ENCODE measurements around the gene GPRIN2.

Gene GPRIN2

GRCh38 chr10:46559231-46559671, 2.8 kb upstream of the GPRIN2 start:
- ChIA-PET POLR2A (no interaction called here), CTCF (interaction anchor here (1.3 to 4.0 kb wide), 2 partner anchors 14 to 19 kb away, joined by 3 to 21 read pairs; no protein-coding TSS in a partner anchor)
- no peak for TF ChIP-seq CTCF (IDR thresholded peaks at IDR 0.05; ENCODE audit: control extremely low read depth, extremely low read depth, low read depth, missing control alignments)
- no peak for DNase-seq (ENCODE audit: extremely low spot score)

- no peak for TF ChIP-seq CTCF (IDR thresholded peaks at IDR 0.05; ENCODE audit: control extremely low read depth, extremely low read depth, low read depth, missing control alignments)
- POLR2A ChIA-PET = no interaction called here
- CTCF ChIA-PET = interaction anchor here (1.3 to 4.0 kb wide), 2 partner anchors 14 to 18 kb away, joined by 3 to 21 read pairs; no protein-coding TSS in a partner anchor
- DNase-seq (ENCODE audit: extremely low spot score) = no peak
Measured at GRCh38 chr10:46558392-46559185, 2.1 kb upstream of the GPRIN2 start.

GRCh38 chr10:46558122-46558391, 1.6 kb upstream of the GPRIN2 start:
- CTCF ChIA-PET = interaction anchor here (1.3 to 4.0 kb wide), 2 partner anchors 13 to 17 kb away, joined by 3 to 21 read pairs; no protein-coding TSS in a partner anchor
- no peak for TF ChIP-seq CTCF (IDR thresholded peaks at IDR 0.05; ENCODE audit: control extremely low read depth, extremely low read depth, low read depth, missing control alignments)
- POLR2A ChIA-PET = no interaction called here
- no peak for DNase-seq (ENCODE audit: extremely low spot score)

GRCh38 chr10:46557319-46558121, 1.1 kb upstream of the GPRIN2 start:
- no peak for TF ChIP-seq CTCF (IDR thresholded peaks at IDR 0.05; ENCODE audit: control extremely low read depth, extremely low read depth, low read depth, missing control alignments)
- POLR2A ChIA-PET = no interaction called here
- CTCF ChIA-PET = interaction anchor here (1.3 to 4.0 kb wide), 2 partner anchors 12 to 17 kb away, joined by 3 to 21 read pairs; no protein-coding TSS in a partner anchor
- no peak for DNase-seq (ENCODE audit: extremely low spot score)

GRCh38 chr10:46555713-46556514, 544 bp downstream of the GPRIN2 start:
- ChIA-PET POLR2A (no interaction called here), CTCF (no interaction called here)
- DNase-seq (ENCODE audit: extremely low spot score) = no peak
- no peak for TF ChIP-seq CTCF (IDR thresholded peaks at IDR 0.05; ENCODE audit: control extremely low read depth, extremely low read depth, low read depth, missing control alignments)

GRCh38 chr10:46555366-46555712, 1.1 kb downstream of the GPRIN2 start:
- no peak for DNase-seq (ENCODE audit: extremely low spot score)
- TF ChIP-seq CTCF (IDR thresholded peaks at IDR 0.05; ENCODE audit: control extremely low read depth, extremely low read depth, low read depth, missing control alignments) = no peak
- ChIA-PET POLR2A (no interaction called here), CTCF (no interaction called here)

All from GM10248 (cell line).